Activated naive CD4-positive, alpha-beta T cell treated with anti-CD3 and anti-CD28 coated beads, Interleukin-2, amount 10 ng/mL, durations not matched to agents 7 days and 5 days (primary cell): ENCODE measurements around the gene VPS25.

ENCODE experiments used
- CTCF ChIA-PET: fragments of 350-600 bp; sonication (Branson Sonifier 250); formaldehyde crosslinking; loops from one replicate; lab custom pipeline; 2021; ENCODE audit warnings: antibody characterized with exemption; lab: Charles Lee
- DNase-seq: peaks from one replicate; pipeline ENCODE4 v3.0.0-alpha.2; 2020
- H3K27ac Mint-ChIP-seq: one replicate; pipeline ENCODE4 v1.8.0; 2021; ENCODE audit warnings: mild to moderate bottlenecking, moderate library complexity, mixed read lengths
- H3K27me3 Mint-ChIP-seq: one replicate; pipeline ENCODE4 v1.8.0; 2021; ENCODE audit warnings: mild to moderate bottlenecking, mixed read lengths
- H3K36me3 Mint-ChIP-seq: one replicate; pipeline ENCODE4 v1.8.0; 2021; ENCODE audit warnings: mixed read lengths
- H3K4me1 Mint-ChIP-seq: one replicate; pipeline ENCODE4 v1.8.0; 2021; ENCODE audit warnings: mixed read lengths
- H3K4me3 Mint-ChIP-seq: one replicate; pipeline ENCODE4 v1.8.0; 2021; ENCODE audit warnings: mild to moderate bottlenecking, moderate library complexity, mixed read lengths
- H3K9me3 Mint-ChIP-seq: one replicate; pipeline ENCODE4 v1.8.0; 2021; ENCODE audit warnings: mixed read lengths

VPS25 gene

DNA sequence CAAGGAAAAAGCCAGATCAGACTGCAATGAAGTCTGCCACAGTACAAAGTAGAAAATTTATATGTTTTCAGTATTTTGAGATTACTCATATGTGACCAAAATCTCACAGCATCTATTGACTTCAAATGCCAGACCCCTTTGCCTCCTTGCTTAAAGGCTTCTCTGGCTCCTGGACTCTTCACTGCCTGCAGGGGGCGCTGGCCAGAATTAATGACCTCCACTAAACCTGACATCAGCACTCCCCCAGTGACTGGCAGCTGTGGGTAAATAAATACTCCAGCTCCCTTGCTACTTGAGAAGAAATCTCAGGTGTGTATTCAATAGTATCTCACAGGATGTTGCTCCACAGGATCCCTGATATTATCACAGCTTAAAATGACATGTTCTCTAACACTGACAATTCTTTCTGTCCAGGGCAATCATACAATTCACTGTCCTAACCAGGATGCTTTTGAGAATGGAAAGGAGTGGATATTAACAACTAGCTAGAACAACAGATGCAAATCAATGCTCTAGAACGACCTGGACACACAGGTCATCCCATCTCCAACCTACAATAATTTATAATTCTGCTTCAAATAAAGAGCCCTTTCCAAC, 46.8 kb downstream of the VPS25 start:
- no peak overlapping the region for H3K4me3 Mint-ChIP-seq
- no peaks in the 10 kb centered on the region for H3K9me3 Mint-ChIP-seq
- peaks cover 39% of the 10 kb centered on the region for H3K4me1 Mint-ChIP-seq
- peak; percentile 80 for DNase-seq
- H3K27ac Mint-ChIP-seq, result no peak overlapping the region
- H3K27me3 Mint-ChIP-seq, result no peaks in the 10 kb centered on the region
- peaks cover 50% of the 10 kb centered on the region for H3K36me3 Mint-ChIP-seq
- CTCF ChIA-PET, result interaction anchor here (0.6 to 2.7 kb wide), 9 partner anchors 11 to 279 kb away, joined by 3 to 10 read pairs (median 3); partner anchors contain the start of genes PSMC3IP, RPL27 and WNK4

DNA sequence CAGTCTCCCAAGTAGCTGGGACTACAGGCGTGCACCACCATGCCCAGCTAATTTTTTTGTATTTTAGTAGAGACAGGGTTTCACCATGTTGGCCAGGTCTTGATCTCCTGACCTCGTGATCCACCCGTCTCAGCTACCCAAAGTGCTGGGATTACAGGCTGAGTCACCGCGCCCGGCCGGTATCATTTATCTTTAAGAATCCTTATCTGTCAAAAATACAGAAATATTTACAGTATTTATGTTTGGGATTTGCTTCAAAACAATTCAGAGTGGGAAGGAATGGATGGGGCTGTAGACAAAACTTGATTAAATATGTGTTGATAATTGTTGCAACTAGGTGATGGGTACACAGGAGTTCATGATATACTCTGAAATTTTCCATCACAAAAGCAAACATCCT, 47.9 kb downstream of the VPS25 start:
- DNase-seq, result no peak
- no peak overlapping the region for H3K27ac Mint-ChIP-seq
- H3K4me3 Mint-ChIP-seq, result no peak overlapping the region
- peaks cover 41% of the 10 kb centered on the region for H3K4me1 Mint-ChIP-seq
- H3K9me3 Mint-ChIP-seq, result no peaks in the 10 kb centered on the region
- no peaks in the 10 kb centered on the region for H3K27me3 Mint-ChIP-seq
- CTCF ChIA-PET, result interaction anchor here (1.1 to 5.2 kb wide), 5 partner anchors 12 to 117 kb away, joined by 4 to 24 read pairs (median 9); partner anchors contain the start of gene PSME3
- H3K36me3 Mint-ChIP-seq, result peaks cover 41% of the 10 kb centered on the region

DNA sequence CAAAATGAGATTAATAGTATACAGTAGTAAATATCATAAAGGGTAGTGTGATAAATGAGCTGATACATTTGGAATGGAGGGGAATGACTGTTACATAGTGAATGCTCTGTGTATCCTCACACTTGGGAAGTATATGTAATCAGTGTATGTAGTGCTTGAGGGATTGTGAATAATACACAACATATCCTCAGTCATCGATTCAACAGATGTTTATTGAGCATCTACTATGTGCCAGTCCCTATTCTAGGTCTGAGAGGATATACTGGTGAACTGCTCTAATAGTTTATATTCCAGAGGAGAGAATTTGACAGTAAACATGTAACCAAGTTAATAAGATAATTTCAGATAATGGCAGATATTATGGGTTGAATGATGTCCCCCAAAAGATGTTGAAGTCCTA, 54.2 kb downstream of the VPS25 start:
- Mint-ChIP-seq H3K27ac (no peak overlapping the region), H3K36me3 (peaks cover 5% of the 10 kb centered on the region), H3K9me3 (no peaks in the 10 kb centered on the region), H3K4me3 (no peak overlapping the region), H3K4me1 (peaks cover 30% of the 10 kb centered on the region), H3K27me3 (no peaks in the 10 kb centered on the region)
- CTCF ChIA-PET, result no interaction called here
- no peak for DNase-seq
